PC-9 (cell line): ENCODE measurements around the gene GATM. TPM values are rescaled to one million over a fixed set of nuclear protein-coding genes. Genes with fewer than 3 reads are reported as not detected.
A peak's percentile ranks its signal among the peaks of the same experiment; 100 is the strongest.

Experiments
- BruUV-seq: library from RNA; stranded (reverse); fragments of 400-500 nt; replicated peaks from 2 replicates; lab custom pipeline; 2021; lab: Mats Ljungman, UMichigan
- CTCF ChIA-PET: fragments of 300-600 bp; sonication (Branson Sonifier 250); formaldehyde crosslinking; loops from one replicate; lab custom pipeline; 2022; ENCODE audit warnings: antibody characterized with exemption; lab: Charles Lee
- POLR2A ChIA-PET: fragments of 300-600 bp; sonication (Branson Sonifier 250); formaldehyde crosslinking; loops from one replicate; lab custom pipeline; 2022; ENCODE audit warnings: antibody characterized with exemption; ENCODE audit not compliant: unreplicated experiment; lab: Charles Lee
- DNase-seq, 2 experiments: peaks; one replicate each; pipeline versions ENCODE4 v3.0.0 to v3.0.0-alpha.2; 2015 to 2022; ENCODE audit warnings: mixed read lengths in 1 of 2
- H2AFZ ChIP-seq: fragments of 200-600 bp; sonication (generic); 2 replicates; pipeline ENCODE4 v1.8.1; 2017; ENCODE audit warnings: antibody characterized with exemption
- H3F3A ChIP-seq: fragments of 200-600 bp; sonication (generic); 2 replicates; pipeline ENCODE4 v1.8.1; 2017; ENCODE audit warnings: antibody characterized with exemption, mild to moderate bottlenecking, low read depth; ENCODE audit not compliant: insufficient read depth
- H3K27ac ChIP-seq: fragments of 200-600 bp; sonication (generic); 2 replicates; pipeline ENCODE4 v1.6.1; 2016; ENCODE audit warnings: mixed run types
- H3K27me3 ChIP-seq: fragments of 200-600 bp; sonication (generic); 2 replicates; pipeline ENCODE4 v1.6.1; 2016; ENCODE audit warnings: low read depth, mixed run types; ENCODE audit not compliant: insufficient read depth
- H3K36me3 ChIP-seq: fragments of 200-600 bp; sonication (generic); 2 replicates; pipeline ENCODE4 v1.6.1; 2016; ENCODE audit warnings: low read depth, mixed run types
- H3K4me1 ChIP-seq: fragments of 200-600 bp; sonication (generic); replicated peaks from 2 replicates; pipeline ENCODE4 v1.6.1; 2016; ENCODE audit warnings: mixed run types; ENCODE audit not compliant: insufficient read depth
- H3K4me2 ChIP-seq: fragments of 200-600 bp; sonication (generic); 2 replicates; pipeline ENCODE4 v1.6.1; 2017; ENCODE audit warnings: mixed run types
- H3K4me3 ChIP-seq: fragments of 200-600 bp; sonication (generic); 2 replicates; pipeline ENCODE4 v1.6.1; 2016; ENCODE audit warnings: mixed run types
- H3K79me2 ChIP-seq: fragments of 200-600 bp; sonication (generic); 2 replicates; pipeline ENCODE4 v1.6.1; 2017; ENCODE audit warnings: low read depth, mixed run types
- H3K9me2 ChIP-seq: fragments of 200-600 bp; sonication (generic); 2 replicates; pipeline ENCODE4 v1.8.1; 2017; ENCODE audit warnings: mild to moderate bottlenecking; ENCODE audit not compliant: insufficient read depth
- H3K9me3 ChIP-seq: fragments of 200-600 bp; sonication (generic); 2 replicates; pipeline ENCODE4 v1.8.1; 2016; ENCODE audit warnings: low read depth; ENCODE audit not compliant: insufficient read depth
- H4K20me1 ChIP-seq: fragments of 200-600 bp; sonication (generic); 2 replicates; pipeline ENCODE4 v1.8.1; 2017; ENCODE audit not compliant: insufficient read depth
- CTCF ChIP-seq: fragments of 200-600 bp; sonication (generic); conservative IDR thresholded peaks from 2 replicates; pipeline ENCODE4 v1.6.1; 2017; ENCODE audit warnings: mixed run types, antibody characterized with exemption, mild to moderate bottlenecking, moderate library complexity
- EZH2 ChIP-seq: fragments of 200-600 bp; sonication (generic); IDR thresholded peaks from 2 replicates; pipeline ENCODE4 v1.8.0; 2017; ENCODE audit warnings: antibody characterized with exemption, low read depth
- intact Hi-C: fragments of 100-400 bp; cut with micrococcal nuclease; formaldehyde crosslinking; loops from one replicate; pipeline ENCODE4 v1.10.0; 2022; ENCODE audit not compliant: unreplicated experiment
- total RNA-seq: library from RNA; stranded (reverse); gene quantifications from 2 replicates; pipeline ENCODE4 v1.2.3, GENCODE V29; 2021

Gene GATM
- total RNA-seq, 1 experiment from 2014 or later, result 9.8 TPM

GRCh38 chr15:45402162-45402954, 24.0 kb upstream of the GATM start:
- peak overlapping the region; percentile 94 for H3K4me2 ChIP-seq
- H3K27ac ChIP-seq, result peak overlapping the region; percentile 57
- H3K9me3 ChIP-seq, result no peaks in the 10 kb centered on the region
- peak; percentile 89 to 91 for DNase-seq
- H3K36me3 ChIP-seq, result no peaks in the 10 kb centered on the region
- H2AFZ ChIP-seq, result peak overlapping the region; percentile 95
- TSS peak; percentile 59 for BruUV-seq
- H3F3A ChIP-seq, result 0 out of 2 replicates have a peak, but pooled peaks cover 4% of the 10 kb centered on the region
- intact Hi-C loops, result loop anchor here (1.0 to 2.0 kb wide), 2 partner anchors 240 to 276 kb away; no protein-coding TSS in a partner anchor
- peaks cover 16% of the 10 kb centered on the region for H4K20me1 ChIP-seq
- CTCF ChIA-PET, result interaction anchor here (0.8 to 1.2 kb wide), 2 partner anchors 87 to 202 kb away, joined by 3 to 6 read pairs; no protein-coding TSS in a partner anchor
- peaks cover 12% of the 10 kb centered on the region for H3K4me1 ChIP-seq
- TF ChIP-seq CTCF (no peak), EZH2 (no peak)
- no peaks in the 10 kb centered on the region for H3K27me3 ChIP-seq
- POLR2A ChIA-PET, result interaction anchor here (0.5 to 1.1 kb wide), 9 partner anchors 56 to 1615 kb away, joined by 3 to 11 read pairs (median 4); no protein-coding TSS in a partner anchor
- H3K79me2 ChIP-seq, result peaks cover 36% of the 10 kb centered on the region
- H3K9me2 ChIP-seq, result no peaks in the 10 kb centered on the region
- H3K4me3 ChIP-seq, result peak overlapping the region; percentile 78

GRCh38 chr15:45401665-45402161, 23.4 kb upstream of the GATM start:
- Histone ChIP-seq H3K4me1 (peaks cover 12% of the 10 kb centered on the region), H3K36me3 (no peaks in the 10 kb centered on the region), H3K9me2 (no peaks in the 10 kb centered on the region), H2AFZ (peak overlapping the region; percentile 95), H3K27ac (peak overlapping the region; percentile 57), H3K4me3 (peak overlapping the region; percentile 78), H3K79me2 (peaks cover 34% of the 10 kb centered on the region), H3F3A (0 out of 2 replicates have a peak, but pooled peaks cover 4% of the 10 kb centered on the region), H4K20me1 (peaks cover 16% of the 10 kb centered on the region), H3K4me2 (peak overlapping the region; percentile 94), H3K9me3 (no peaks in the 10 kb centered on the region), H3K27me3 (no peaks in the 10 kb centered on the region)
- intact Hi-C loops, result loop anchor here (1.0 to 2.0 kb wide), 2 partner anchors 239 to 275 kb away; no protein-coding TSS in a partner anchor
- ChIA-PET CTCF (interaction anchor here (0.8 to 1.2 kb wide), 2 partner anchors 87 to 202 kb away, joined by 3 to 6 read pairs; no protein-coding TSS in a partner anchor), POLR2A (interaction anchor here (0.5 to 1.1 kb wide), 7 partner anchors 55 to 283 kb away, joined by 3 to 8 read pairs (median 4); no protein-coding TSS in a partner anchor)
- no peak for TF ChIP-seq EZH2
- no peak for TF ChIP-seq CTCF
- BruUV-seq, result TSS peak; percentile 98
- no peak for DNase-seq
